B cell (primary cell): ENCODE measurements around the gene ATP5ME. TPM values are rescaled to one million over a fixed set of nuclear protein-coding genes. Genes with fewer than 3 reads are reported as not detected.

ENCODE experiments used
- ATAC-seq: fragments of 200-7000 bp; cut with Tn5 transposase; one replicate; pipeline ENCODE4 v1.10.0; 2021; ENCODE audit warnings: low read depth, mild to moderate bottlenecking, moderate number of reproducible peaks, moderate library complexity
- CTCF ChIA-PET: fragments of 350-600 bp; sonication (Branson Sonifier 250); formaldehyde crosslinking; loops from one replicate; lab custom pipeline; 2021; ENCODE audit warnings: antibody characterized with exemption, inconsistent platforms; lab: Charles Lee
- POLR2A ChIA-PET: fragments of 350-600 bp; sonication (Branson Sonifier 250); formaldehyde crosslinking; loops from one replicate; lab custom pipeline; 2021; ENCODE audit warnings: antibody characterized with exemption; lab: Charles Lee
- DNase-seq: peaks from one replicate; pipeline ENCODE4 v3.0.0; 2013
- H2AFZ ChIP-seq: 2 replicates; pipeline ENCODE4 v1.6.1; 2012; ENCODE audit warnings: mild to moderate bottlenecking, low read depth, low read length; ENCODE audit not compliant: insufficient read depth, poor library complexity, severe bottlenecking
- H3K27ac ChIP-seq, 2 donors: 1 replicate in 1 of 2; 2 replicates in 1 of 2; pipeline ENCODE4 v1.5.1; 2012 to 2013; ENCODE audit warnings: low read length in 2 of 2, mild to moderate bottlenecking in 2 of 2, moderate library complexity in 1 of 2
- H3K27me3 ChIP-seq, 4 experiments: fragments of 200-600 bp in 1 of 4; sonication (generic) in 1 of 4; replicated peaks in 1 of 4; 1 replicate in 2 of 4; 2 replicates in 2 of 4; pipeline versions ENCODE4 v1.6.1 to v1.7.0; 2013 to 2016; ENCODE audit warnings: low read length in 3 of 4, mild to moderate bottlenecking in 2 of 4, mixed read lengths in 1 of 4, moderate library complexity in 1 of 4; ENCODE audit not compliant: insufficient read depth in 4 of 4, control insufficient read depth in 3 of 4; ENCODE audit errors: control extremely low read depth in 1 of 4
- H3K36me3 ChIP-seq, 2 experiments: replicated peaks in 1 of 2; 1 replicate in 1 of 2; 2 replicates in 1 of 2; pipeline versions ENCODE4 v1.6.1 to v1.7.1; 2013; ENCODE audit warnings: low read length in 1 of 2; ENCODE audit not compliant: insufficient read depth in 2 of 2, control insufficient read depth in 1 of 2; ENCODE audit errors: control extremely low read depth in 1 of 2, extremely low read depth in 1 of 2
- H3K4me1 ChIP-seq, 2 donors: fragments of 200-600 bp in 1 of 2; sonication (generic) in 1 of 2; 1 replicate in 1 of 2; 2 replicates in 1 of 2; pipeline versions ENCODE4 v1.5.1 to v1.6.1; 2013 to 2017; ENCODE audit warnings: low read length in 2 of 2; ENCODE audit not compliant: control insufficient read depth in 2 of 2, insufficient read depth in 2 of 2
- H3K4me2 ChIP-seq: replicated peaks from 2 replicates; pipeline ENCODE3; 2012; ENCODE audit warnings: mild to moderate bottlenecking, low read depth, low read length; ENCODE audit not compliant: poor library complexity, severe bottlenecking
- H3K4me3 ChIP-seq, 5 experiments: fragments of 200-600 bp in 1 of 5; sonication (generic) in 1 of 5; 1 replicate in 3 of 5; 2 replicates in 2 of 5; pipeline versions ENCODE4 v1.5.1 to v1.7.0; 2011 to 2016; ENCODE audit warnings: low read length in 4 of 5, mild to moderate bottlenecking in 4 of 5, low read depth in 2 of 5, control low read depth in 1 of 5, moderate library complexity in 1 of 5; ENCODE audit not compliant: insufficient read depth in 1 of 5; ENCODE audit errors: control extremely low read depth in 1 of 5, extremely low read depth in 1 of 5
- H3K79me2 ChIP-seq: fragments of 200-600 bp; sonication (generic); one replicate; pipeline ENCODE4 v1.6.0; 2016; ENCODE audit warnings: low read length; ENCODE audit not compliant: control insufficient read depth, insufficient read depth
- H3K9ac ChIP-seq: fragments of 200-600 bp; sonication (generic); 2 replicates; pipeline ENCODE4 v1.6.1; 2017; ENCODE audit warnings: mild to moderate bottlenecking, low read length, moderate library complexity
- H3K9me3 ChIP-seq, 3 donors: one replicate each; pipeline versions ENCODE4 v1.6.1 to v1.7.1; 2013; ENCODE audit warnings: low read length in 2 of 3; ENCODE audit not compliant: control insufficient read depth in 2 of 3, insufficient read depth in 1 of 3; ENCODE audit errors: control extremely low read depth in 1 of 3
- H4K20me1 ChIP-seq: 2 replicates; pipeline ENCODE4 v1.6.0; 2012; ENCODE audit warnings: mild to moderate bottlenecking, low read length; ENCODE audit not compliant: insufficient read depth, control insufficient read depth, poor library complexity, severe bottlenecking
- H3K27ac Mint-ChIP-seq: one replicate; pipeline ENCODE4 v1.8.0; 2021; ENCODE audit warnings: mixed read lengths
- H3K27me3 Mint-ChIP-seq: one replicate; pipeline ENCODE4 v1.8.0; 2021; ENCODE audit warnings: mixed read lengths
- H3K4me1 Mint-ChIP-seq: one replicate; pipeline ENCODE4 v1.8.0; 2021; ENCODE audit warnings: mixed read lengths
- H3K4me3 Mint-ChIP-seq: one replicate; pipeline ENCODE4 v1.8.0; 2021; ENCODE audit warnings: mixed read lengths
- H3K9me3 Mint-ChIP-seq: one replicate; pipeline ENCODE4 v1.8.0; 2022; ENCODE audit warnings: mixed read lengths; ENCODE audit not compliant: insufficient read depth
- CTCF ChIP-seq: fragments of 200-600 bp; IDR thresholded peaks from one replicate; pipeline ENCODE4 v1.8.0; 2022; ENCODE audit warnings: antibody characterized with exemption, mild to moderate bottlenecking
- EZH2 ChIP-seq: IDR thresholded peaks from 2 replicates; pipeline ENCODE4 v1.6.1; 2012; ENCODE audit warnings: borderline replicate concordance, low read depth, mild to moderate bottlenecking, moderate library complexity, low read length; ENCODE audit not compliant: insufficient read depth, poor library complexity, severe bottlenecking
- WGBS: methylation state at CpG from one replicate; pipeline ENCODE4 v1.1.5; 2013; ENCODE audit warnings: missing lambda C conversion rate; ENCODE audit not compliant: insufficient coverage; 5-methylcytosine and 5-hydroxymethylcytosine counted together
- intact Hi-C: fragments of 100-400 bp; cut with micrococcal nuclease; formaldehyde crosslinking; loops from one replicate; pipeline ENCODE4 v1.10.0; 2022
- polyA plus RNA-seq: library from polyadenylated mRNA; depleted of rRNA; stranded (reverse); fragments of >200 nt; gene quantifications from 2 replicates; pipeline ENCODE4 v1.2.3, GENCODE V29; 2012
- total RNA-seq, 2 donors: library from RNA; stranded (reverse); fragments of 120-200 nt in 1 of 2; gene quantifications; 1 replicate in 1 of 2; 2 replicates in 1 of 2; pipeline versions ENCODE4 v1.2.3 to v1.2.4, GENCODE V29; 2013 to 2022

ATP5ME gene
- total and polyA plus RNA-seq, 2 donors (not counting 1 experiment from before 2014, with no cell fraction given): 129 to 153 TPM

DNA sequence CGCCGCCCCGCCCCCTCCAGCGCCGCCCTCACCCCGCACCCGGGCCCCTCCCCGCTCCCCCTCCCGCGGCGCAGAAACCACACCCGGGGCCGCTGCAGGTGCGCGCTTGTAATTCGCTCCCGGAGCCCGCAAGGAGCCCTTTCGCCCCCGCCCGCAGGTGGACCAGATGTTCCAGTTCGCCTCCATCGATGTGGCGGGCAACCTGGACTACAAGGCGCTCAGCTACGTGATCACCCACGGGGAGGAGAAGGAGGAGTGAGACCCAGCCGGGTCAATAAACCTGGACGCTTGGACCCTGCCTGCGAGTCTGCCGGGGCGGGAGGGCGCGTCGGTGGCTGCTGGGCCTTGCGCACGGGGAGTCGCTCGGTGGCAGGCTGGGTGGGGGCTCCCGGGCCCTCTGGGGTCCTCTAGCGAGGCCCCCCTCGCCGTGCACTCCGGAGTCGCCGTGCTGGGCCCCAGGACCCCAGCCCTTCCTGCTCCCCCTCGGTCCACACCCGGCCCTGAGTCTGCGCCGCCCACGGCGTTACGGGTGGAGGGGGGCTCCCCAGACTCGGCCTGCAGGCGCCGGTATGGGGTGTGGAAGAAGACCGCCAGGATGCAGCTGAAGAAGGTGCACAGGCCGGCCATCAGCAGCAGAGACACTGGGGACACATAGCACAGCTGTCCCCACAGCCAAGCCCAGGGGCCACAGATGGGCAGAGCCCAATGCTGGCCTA lies 7.8 kb upstream of the ATP5ME start:
- peaks cover 8% of the 10 kb centered on the region for H3K27me3 Mint-ChIP-seq
- H3K9me3 Mint-ChIP-seq: no peaks in the 10 kb centered on the region
- Histone ChIP-seq H3K27ac (no peak overlapping the region), H3K79me2 (no peaks in the 10 kb centered on the region), H3K27me3 (peaks cover 0 to 2% (median 0%) of the 10 kb centered on the region in 4 experiments), H3K9ac (no peak overlapping the region), H3K4me1 (peaks cover 12 to 26% of the 10 kb centered on the region in 2 donors), H3K36me3 (no peaks in the 10 kb centered on the region), H2AFZ (no peak overlapping the region), H3K4me2 (peak overlapping the region; percentile 42), H3K9me3 (peaks cover 0 to 10% (median 0%) of the 10 kb centered on the region in 3 donors), H3K4me3 (peak overlapping the region in 1 of 5 experiments; percentile 23), H4K20me1 (no peaks in the 10 kb centered on the region)
- 84% methylated on average over 47 of the region's 58 CpGs for WGBS
- intact Hi-C loops: loop anchor here (1.0 kb wide), 1 partner anchor 23 kb away; the partner anchor contains the start of gene PCGF3
- peak overlapping the region; percentile 19 for H3K4me3 Mint-ChIP-seq
- peak; percentile 12 for ATAC-seq
- ChIA-PET POLR2A (interaction anchor here (0.7 kb wide), 1 partner anchor 23 kb away, joined by 3 read pairs; the partner anchor contains the start of gene PCGF3), CTCF (no interaction called here)
- peaks cover 21% of the 10 kb centered on the region for H3K4me1 Mint-ChIP-seq
- no peak for TF ChIP-seq EZH2
- TF ChIP-seq CTCF: no peak
- peak overlapping the region; percentile 41 for H3K27ac Mint-ChIP-seq
- DNase-seq: peak; percentile 63
